ENCODE results near the gene RAD54L.

DNA sequence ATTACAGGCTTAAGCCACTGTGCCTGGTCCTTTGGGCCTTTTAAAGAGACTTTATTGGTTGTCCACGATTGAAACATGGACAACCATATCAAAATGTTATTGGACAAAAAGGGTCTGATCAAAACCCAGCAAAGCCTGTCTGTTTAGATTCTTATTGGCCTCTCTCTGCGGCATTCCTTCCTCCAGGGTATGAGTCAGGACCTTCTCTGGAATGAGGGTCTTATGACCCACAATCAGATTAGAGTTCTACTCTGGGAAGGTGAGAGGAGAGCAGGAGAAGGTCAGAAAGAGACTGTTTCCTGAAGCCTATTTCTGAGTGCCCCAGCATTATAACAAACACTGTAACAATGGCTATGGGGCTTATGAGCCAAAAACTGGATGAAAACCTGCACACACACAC lies 36.5 kb upstream of the RAD54L start:
- TF ChIP-seq POLR2A (IDR thresholded peaks at IDR 0.05; ENCODE audit: low read depth, low read length) (no peak), POLR2AphosphoS5 (IDR thresholded peaks at IDR 0.05; ENCODE audit: low read depth, low read length) (no peak), TAF1 (IDR thresholded peaks at IDR 0.05; ENCODE audit: low read depth, low read length) (no peak), SPI1 (IDR thresholded peaks at IDR 0.05; ENCODE audit: low read depth, low read length) (no peak)

All from GM12891 (cell line).